Uterus (tissue), 2 donors: ENCODE results near the gene GNA14.

Experiments used
- CTCF ChIP-seq, 4 experiments: fragments of 200-600 bp in 2 of 4; fragments of 450-650 bp in 2 of 4; sonication (generic) in 2 of 4; IDR thresholded peaks; one replicate each; pipeline ENCODE4 v1.5.1; 2016 to 2019; ENCODE audit warnings: antibody characterized with exemption in 4 of 4, mild to moderate bottlenecking in 2 of 4, moderate library complexity in 1 of 4
- POLR2A ChIP-seq, 2 donors: fragments of 450-650 bp; IDR thresholded peaks; one replicate each; pipeline ENCODE4 v1.6.1; 2016; ENCODE audit warnings: antibody characterized with exemption in 2 of 2, mild to moderate bottlenecking in 1 of 2, moderate library complexity in 1 of 2

- no peak for TF ChIP-seq CTCF (IDR thresholded peaks at IDR 0.05)
- TF ChIP-seq POLR2A (IDR thresholded peaks at IDR 0.05), result no peak
Measured at GRCh38 chr9:77424993-77425392, 223.1 kb downstream of the GNA14 start.
